Measurements from ENCODE around the gene LRRC25. TPM values are rescaled to one million over a fixed set of nuclear protein-coding genes. Genes with fewer than 3 reads are reported as not detected.
A peak's percentile ranks its signal among the peaks of the same experiment; 100 is the strongest.

Gene LRRC25
- total RNA-seq, 1 experiment from 2014 or later = not detected

DNA sequence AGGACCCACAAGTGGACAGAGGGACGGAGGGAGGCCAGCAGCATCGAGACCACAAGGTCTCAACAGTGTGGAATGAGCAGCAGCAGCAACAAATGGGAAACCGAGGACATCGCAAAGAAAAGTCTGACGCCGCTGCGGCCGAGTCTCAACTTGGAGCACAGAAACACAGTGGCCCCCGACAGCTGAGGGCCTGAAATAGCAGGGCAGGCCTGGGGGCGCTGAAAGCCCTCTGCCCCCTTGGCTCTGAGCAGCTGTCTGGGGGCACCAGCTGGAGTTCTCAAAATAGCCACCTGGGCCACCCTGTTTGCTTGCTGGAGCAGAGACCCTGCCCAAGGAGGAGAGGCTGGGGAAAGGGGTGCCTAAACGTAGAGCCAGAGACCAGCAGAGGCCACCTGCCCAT lies 46.4 kb upstream of the LRRC25 start:
- BruUV-seq (replicated peaks) = TSS peak; percentile 31
- ATAC-seq = no peak
- DNase-seq = no peak
- ChIA-PET POLR2A (ENCODE audit: unreplicated experiment) (no interaction called here), CTCF (interaction anchor here (0.6 kb wide), 1 partner anchor 112 kb away, joined by 5 read pairs; no protein-coding TSS in a partner anchor)
- Histone ChIP-seq H3K36me3 (ENCODE audit: low read depth, low read length) (peaks cover 16% of the 10 kb centered on the region; the same call in 1 of the 2 replicates), H3K27ac (ENCODE audit: low read length) (no peak overlapping the region), H4K20me1 (ENCODE audit: low read length) (no peaks in the 10 kb centered on the region), H3K4me1 (ENCODE audit: insufficient read depth, low read length) (no peaks in the 10 kb centered on the region), H3K79me2 (ENCODE audit: low read length) (no peaks in the 10 kb centered on the region), H3K27me3 (ENCODE audit: low read length) (no peaks in the 10 kb centered on the region), H3K9me2 (replicated peaks; ENCODE audit: low read length) (no peaks in the 10 kb centered on the region), H3F3A (ENCODE audit: low read length, unreplicated experiment) (no peaks in the 10 kb centered on the region), H3K4me2 (ENCODE audit: low read length) (no peak overlapping the region), H2AFZ (ENCODE audit: low read length) (no peak overlapping the region), H3K9ac (ENCODE audit: low read length) (no peak overlapping the region), H3K4me3 (ENCODE audit: low read length) (no peak overlapping the region), H3K9me3 (ENCODE audit: low read length) (no peaks in the 10 kb centered on the region)
- no peak for TF ChIP-seq EZH2 (IDR thresholded peaks at IDR 0.05; ENCODE audit: low read length, unreplicated experiment)
- TF ChIP-seq EZH2phosphoT487 (IDR thresholded peaks at IDR 0.05; ENCODE audit: borderline replicate concordance, low read length) = no peak
- intact Hi-C loops (cut with micrococcal nuclease) = no loop called here

GRCh38 chr19:18443406-18443805 lies 46.0 kb upstream of the LRRC25 start:
- Histone ChIP-seq H3K4me3 (ENCODE audit: low read length) (no peak overlapping the region), H3K4me2 (ENCODE audit: low read length) (no peak overlapping the region), H3K4me1 (ENCODE audit: insufficient read depth, low read length) (no peaks in the 10 kb centered on the region), H3K79me2 (ENCODE audit: low read length) (no peaks in the 10 kb centered on the region), H4K20me1 (ENCODE audit: low read length) (no peaks in the 10 kb centered on the region), H3K9me3 (ENCODE audit: low read length) (no peaks in the 10 kb centered on the region), H3K36me3 (ENCODE audit: low read depth, low read length) (peaks cover 16% of the 10 kb centered on the region; the same call in 1 of the 2 replicates), H3K9ac (ENCODE audit: low read length) (no peak overlapping the region), H3K9me2 (replicated peaks; ENCODE audit: low read length) (no peaks in the 10 kb centered on the region), H3F3A (ENCODE audit: low read length, unreplicated experiment) (no peaks in the 10 kb centered on the region), H2AFZ (ENCODE audit: low read length) (no peak overlapping the region), H3K27ac (ENCODE audit: low read length) (no peak overlapping the region), H3K27me3 (ENCODE audit: low read length) (no peaks in the 10 kb centered on the region)
- no peak for TF ChIP-seq EZH2phosphoT487 (IDR thresholded peaks at IDR 0.05; ENCODE audit: borderline replicate concordance, low read length)
- no peak for TF ChIP-seq CTCF (conservative IDR thresholded peaks at IDR 0.05; ENCODE audit: low read depth, low read length)
- no peak for TF ChIP-seq EZH2 (IDR thresholded peaks at IDR 0.05; ENCODE audit: low read length, unreplicated experiment)
- ATAC-seq (no peak), DNase-seq (no peak)
- intact Hi-C loops (cut with micrococcal nuclease) = no loop called here
- ChIA-PET CTCF (no interaction called here), POLR2A (ENCODE audit: unreplicated experiment) (no interaction called here)
- BruUV-seq (replicated peaks) = no TSS peak

DNA sequence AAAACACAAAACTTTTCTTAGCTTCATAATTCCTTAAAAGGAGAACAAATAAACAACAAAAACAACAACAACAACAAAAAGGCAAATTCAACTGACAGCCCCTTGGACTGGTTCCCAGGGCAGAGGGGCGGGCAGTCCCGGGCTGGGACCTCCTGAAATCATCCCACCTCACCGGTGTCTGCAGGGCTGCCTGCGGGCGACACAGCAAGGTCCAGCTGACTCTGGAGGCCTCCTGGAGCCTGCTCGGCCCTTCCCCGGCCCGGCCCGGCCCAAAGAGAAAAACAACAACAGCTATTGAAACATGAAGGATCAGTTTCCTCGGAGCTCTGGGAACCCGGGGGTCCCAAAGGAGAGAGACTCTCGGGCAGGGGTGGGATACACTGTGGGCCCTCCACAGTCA lies 45.5 kb upstream of the LRRC25 start:
- no peak for ATAC-seq
- Histone ChIP-seq H3K9me2 (replicated peaks; ENCODE audit: low read length) (no peaks in the 10 kb centered on the region), H3K4me1 (ENCODE audit: insufficient read depth, low read length) (no peaks in the 10 kb centered on the region), H2AFZ (ENCODE audit: low read length) (no peak overlapping the region), H3F3A (ENCODE audit: low read length, unreplicated experiment) (no peaks in the 10 kb centered on the region), H3K9ac (ENCODE audit: low read length) (no peak overlapping the region), H3K36me3 (ENCODE audit: low read depth, low read length) (peaks cover 16% of the 10 kb centered on the region; the same call in 1 of the 2 replicates), H3K9me3 (ENCODE audit: low read length) (no peaks in the 10 kb centered on the region), H3K4me2 (ENCODE audit: low read length) (no peak overlapping the region), H3K27me3 (ENCODE audit: low read length) (no peaks in the 10 kb centered on the region), H4K20me1 (ENCODE audit: low read length) (no peaks in the 10 kb centered on the region), H3K79me2 (ENCODE audit: low read length) (no peaks in the 10 kb centered on the region), H3K27ac (ENCODE audit: low read length) (no peak overlapping the region), H3K4me3 (ENCODE audit: low read length) (no peak overlapping the region)
- intact Hi-C loops (cut with micrococcal nuclease) = no loop called here
- ChIA-PET POLR2A (ENCODE audit: unreplicated experiment) (interaction anchor here (0.6 kb wide), 1 partner anchor 931 kb away, joined by 3 read pairs; the partner anchor contains the start of gene PGLS), CTCF (no interaction called here)
- TF ChIP-seq CTCF (conservative IDR thresholded peaks at IDR 0.05; ENCODE audit: low read depth, low read length) = no peak
- TF ChIP-seq EZH2phosphoT487 (IDR thresholded peaks at IDR 0.05; ENCODE audit: borderline replicate concordance, low read length) = no peak
- TF ChIP-seq EZH2 (IDR thresholded peaks at IDR 0.05; ENCODE audit: low read length, unreplicated experiment) = no peak
- no peak for DNase-seq
- no TSS peak for BruUV-seq (replicated peaks)
